Lower leg skin (tissue), 4 donors: Measurements from ENCODE around the gene ASS1. TPM values are rescaled to one million over a fixed set of nuclear protein-coding genes. Genes with fewer than 3 reads are reported as not detected.

Source experiments
- DNase-seq, 2 donors: peaks; one replicate each; pipeline ENCODE4 v3.0.0-alpha.2; 2019; ENCODE audit warnings: low spot score in 2 of 2
- H3K4me3 ChIP-seq: fragments of 200-600 bp; sonication (generic); 2 replicates; pipeline ENCODE4 v1.5.1; 2017; ENCODE audit warnings: mild to moderate bottlenecking, low read depth; ENCODE audit not compliant: poor library complexity, severe bottlenecking
- POLR2A ChIP-seq, 2 donors: fragments of 450-650 bp; IDR thresholded peaks; one replicate each; pipeline ENCODE4 v1.6.1; 2016 to 2017; ENCODE audit warnings: antibody characterized with exemption in 2 of 2, mild to moderate bottlenecking in 1 of 2, moderate library complexity in 1 of 2
- WGBS, 2 donors: methylation state at CpG; one replicate each; pipeline ENCODE4 v1.1.5; 2018; 5-methylcytosine and 5-hydroxymethylcytosine counted together
- intact Hi-C: fragments of 100-400 bp; cut with DNase I; formaldehyde crosslinking; loops from one replicate; pipeline ENCODE4 v1.15.0; 2023; ENCODE audit warnings: low total_unique reads
- total RNA-seq, 4 donors: library from RNA; depleted of rRNA; stranded (reverse); fragments of >200 nt; gene quantifications; one replicate each; pipeline ENCODE4 v1.1.0, GENCODE V29; 2016
- TF ChIP-seq, protein P1 (sequence below), 3 donors: fragments of 450-650 bp; IDR thresholded peaks; one replicate each; pipeline ENCODE4 v1.5.1; 2016; ENCODE audit warnings: antibody characterized with exemption in 3 of 3, mild to moderate bottlenecking in 3 of 3, moderate library complexity in 2 of 3

ASS1 gene
- total RNA-seq, 4 donors from 2014 or later = 98.7 to 104 (median 103) TPM

DNA sequence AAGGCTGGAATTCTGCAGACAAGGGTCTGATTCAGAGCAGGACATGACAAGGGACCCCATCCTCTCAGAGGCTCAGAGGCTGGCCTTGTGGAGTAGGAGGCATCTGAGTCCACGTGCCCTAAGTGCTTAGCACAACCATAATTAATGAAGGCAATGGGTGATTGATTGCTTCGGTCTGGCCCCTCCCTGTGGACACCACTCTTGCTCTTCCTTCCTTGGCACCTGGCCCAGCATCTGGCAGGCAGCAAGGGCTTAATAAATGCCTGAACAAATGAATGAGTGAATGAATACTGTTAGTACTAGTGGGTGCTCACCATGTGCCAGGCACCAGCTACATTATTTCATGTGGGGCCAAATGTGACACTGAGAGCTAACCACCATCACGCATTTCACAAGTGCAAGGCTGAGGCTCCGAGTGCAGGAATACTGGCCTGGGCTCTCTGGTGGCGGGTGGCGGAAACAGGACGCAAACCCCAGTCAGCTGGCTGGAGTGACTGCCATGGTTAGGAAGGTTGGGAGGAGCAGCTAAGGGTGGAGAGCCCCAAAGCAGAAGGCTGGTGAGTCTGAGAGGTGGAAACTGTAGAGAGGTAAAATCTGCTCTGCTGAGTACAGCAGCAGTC, 53.6 kb downstream of the ASS1 start:
- TF ChIP-seq POLR2A (IDR thresholded peaks at IDR 0.05) = no peak
- TF ChIP-seq, protein P1, sequence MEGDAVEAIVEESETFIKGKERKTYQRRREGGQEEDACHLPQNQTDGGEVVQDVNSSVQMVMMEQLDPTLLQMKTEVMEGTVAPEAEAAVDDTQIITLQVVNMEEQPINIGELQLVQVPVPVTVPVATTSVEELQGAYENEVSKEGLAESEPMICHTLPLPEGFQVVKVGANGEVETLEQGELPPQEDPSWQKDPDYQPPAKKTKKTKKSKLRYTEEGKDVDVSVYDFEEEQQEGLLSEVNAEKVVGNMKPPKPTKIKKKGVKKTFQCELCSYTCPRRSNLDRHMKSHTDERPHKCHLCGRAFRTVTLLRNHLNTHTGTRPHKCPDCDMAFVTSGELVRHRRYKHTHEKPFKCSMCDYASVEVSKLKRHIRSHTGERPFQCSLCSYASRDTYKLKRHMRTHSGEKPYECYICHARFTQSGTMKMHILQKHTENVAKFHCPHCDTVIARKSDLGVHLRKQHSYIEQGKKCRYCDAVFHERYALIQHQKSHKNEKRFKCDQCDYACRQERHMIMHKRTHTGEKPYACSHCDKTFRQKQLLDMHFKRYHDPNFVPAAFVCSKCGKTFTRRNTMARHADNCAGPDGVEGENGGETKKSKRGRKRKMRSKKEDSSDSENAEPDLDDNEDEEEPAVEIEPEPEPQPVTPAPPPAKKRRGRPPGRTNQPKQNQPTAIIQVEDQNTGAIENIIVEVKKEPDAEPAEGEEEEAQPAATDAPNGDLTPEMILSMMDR (IDR thresholded peaks at IDR 0.05) = no peak
- DNase-seq = no peak
- no peak overlapping the region for H3K4me3 ChIP-seq
- intact Hi-C loops = no loop called here
- 73 to 79% methylated on average over 7 of the region's 7 CpGs for WGBS, 2 donors

DNA sequence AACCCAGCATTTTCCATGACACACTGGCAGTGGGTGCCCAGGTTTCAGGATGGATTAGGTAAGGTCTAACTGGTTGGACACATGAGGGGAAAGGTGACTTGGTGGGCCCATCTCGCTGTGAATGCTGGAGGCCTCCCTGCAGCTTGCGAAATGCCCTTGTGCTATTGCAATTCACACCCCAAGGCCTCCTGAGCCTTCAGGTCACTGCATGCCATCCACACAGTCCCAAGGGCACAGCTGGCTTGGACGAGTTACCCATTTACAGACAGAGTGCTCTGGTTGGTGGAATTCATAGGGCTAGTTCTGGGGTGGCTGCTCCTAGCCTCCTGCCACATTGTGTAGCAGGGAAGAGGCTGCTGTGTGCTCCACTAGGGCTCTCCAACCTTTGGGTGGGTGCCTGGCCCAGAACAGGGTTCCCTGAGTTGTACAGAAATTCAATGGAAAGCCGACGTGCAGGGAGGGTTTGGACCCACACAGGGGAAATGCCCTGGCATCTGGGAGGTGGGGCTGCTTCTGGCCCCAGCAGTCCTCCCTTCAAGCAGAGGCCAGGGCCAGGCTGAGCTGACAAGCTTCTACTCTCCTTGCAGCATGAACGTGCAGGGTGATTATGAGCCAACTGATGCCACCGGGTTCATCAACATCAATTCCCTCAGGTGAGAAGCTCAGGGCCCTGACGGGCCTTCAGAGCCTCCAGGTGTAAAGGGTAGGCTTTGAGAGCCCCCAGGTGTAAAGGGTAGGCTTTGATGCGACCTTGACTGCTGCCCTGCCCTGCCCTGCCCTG, 54.3 kb downstream of the ASS1 start:
- no peak for DNase-seq
- intact Hi-C loops = no loop called here
- H3K4me3 ChIP-seq = no peak overlapping the region
- WGBS, 2 donors = 75 to 76% methylated on average over 9 of the region's 9 CpGs
- TF ChIP-seq, protein P1 (IDR thresholded peaks at IDR 0.05) = no peak
- TF ChIP-seq POLR2A (IDR thresholded peaks at IDR 0.05) = no peak

DNA sequence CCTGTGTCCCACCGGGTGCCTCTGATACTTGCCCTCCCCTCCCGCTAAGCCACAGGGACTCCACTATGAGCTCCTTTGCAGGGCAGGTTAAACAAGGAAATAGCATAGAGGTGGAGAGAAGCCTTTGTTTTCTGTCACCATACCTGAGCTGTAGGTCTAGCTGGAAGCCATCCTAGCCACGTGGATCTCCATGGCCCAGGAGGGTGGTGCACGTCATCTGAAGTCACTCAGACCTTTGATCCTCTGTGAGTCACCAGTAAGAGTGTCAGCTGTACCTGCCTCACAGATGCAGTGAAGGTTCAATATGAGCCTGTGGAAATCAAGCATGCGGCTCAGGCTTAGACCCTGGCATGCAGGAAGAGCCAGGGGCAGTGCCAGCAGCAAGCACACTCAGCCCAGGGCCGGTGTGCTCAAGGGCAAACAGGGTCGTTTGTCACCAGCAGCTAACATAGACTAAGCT, 55.1 kb downstream of the ASS1 start:
- TF ChIP-seq, protein P1 (IDR thresholded peaks at IDR 0.05) = no peak
- TF ChIP-seq POLR2A (IDR thresholded peaks at IDR 0.05) = no peak
- no peak overlapping the region for H3K4me3 ChIP-seq
- WGBS, 2 donors = 60 to 66% methylated on average over 7 of the region's 7 CpGs
- intact Hi-C loops = no loop called here
- DNase-seq = no peak

DNA sequence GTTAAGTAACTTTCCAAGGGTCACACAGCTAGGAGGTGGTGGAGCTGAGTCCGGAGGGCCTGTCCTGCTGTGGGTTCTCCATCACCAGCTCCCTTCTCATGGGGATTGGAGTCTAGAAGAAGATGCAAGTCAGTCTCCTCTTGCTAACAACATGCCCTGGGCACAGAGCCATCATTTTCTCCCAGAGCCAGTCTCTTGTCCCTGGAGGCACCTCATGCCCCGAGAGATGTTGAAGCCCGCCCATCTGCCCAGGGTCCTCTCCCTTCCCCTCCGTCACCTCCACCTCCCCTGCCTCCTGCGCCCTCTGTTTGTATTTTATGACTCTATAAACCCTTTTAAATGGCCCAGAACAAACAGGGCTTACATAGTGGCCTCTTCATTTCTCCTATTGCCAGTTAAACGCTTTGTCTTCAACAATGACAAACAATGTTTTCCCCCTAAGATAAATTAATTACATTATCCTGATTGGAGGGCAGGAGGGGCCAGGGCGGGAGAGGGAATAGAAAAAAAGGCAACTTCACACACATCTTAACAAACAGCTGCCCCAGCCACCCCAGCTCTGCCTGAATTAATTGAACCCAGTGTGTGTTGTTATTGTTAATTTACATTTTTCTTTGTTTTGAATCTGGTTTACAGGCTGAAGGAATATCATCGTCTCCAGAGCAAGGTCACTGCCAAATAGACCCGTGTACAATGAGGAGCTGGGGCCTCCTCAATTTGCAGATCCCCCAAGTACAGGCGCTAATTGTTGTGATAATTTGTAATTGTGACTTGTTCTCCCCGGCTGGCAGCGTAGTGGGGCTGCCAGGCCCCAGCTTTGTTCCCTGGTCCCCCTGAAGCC, 55.8 kb downstream of the ASS1 start:
- TF ChIP-seq, protein P1 (IDR thresholded peaks at IDR 0.05) = no peak
- TF ChIP-seq POLR2A (IDR thresholded peaks at IDR 0.05) = no peak
- H3K4me3 ChIP-seq = no peak overlapping the region
- intact Hi-C loops = no loop called here
- 74 to 77% methylated on average over 12 of the region's 12 CpGs for WGBS, 2 donors
- DNase-seq = no peak

DNA sequence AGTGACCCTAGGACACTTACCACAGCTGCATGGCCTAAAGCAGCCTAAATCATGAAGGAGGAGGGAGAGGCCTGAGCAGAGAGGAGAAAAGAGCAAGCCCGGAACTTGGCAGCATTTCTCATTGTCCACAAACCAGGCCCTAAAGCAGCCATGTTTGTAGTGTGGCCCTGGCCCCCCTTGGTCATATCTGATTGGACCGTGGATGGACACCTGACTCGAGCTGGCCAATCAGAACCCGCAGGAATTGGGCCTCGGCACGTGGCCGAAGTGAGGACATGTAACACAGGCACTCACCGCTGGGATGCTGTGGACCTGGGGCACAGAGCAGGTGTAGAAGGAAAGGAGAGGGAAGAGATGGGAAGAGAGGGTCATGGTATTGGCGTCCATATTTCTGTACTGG, 56.9 kb downstream of the ASS1 start:
- TF ChIP-seq, protein P1 (IDR thresholded peaks at IDR 0.05) = no peak
- no peak for TF ChIP-seq POLR2A (IDR thresholded peaks at IDR 0.05)
- no peak overlapping the region for H3K4me3 ChIP-seq
- 92 to 93% methylated on average over 9 of the region's 9 CpGs for WGBS, 2 donors
- no peak for DNase-seq
- intact Hi-C loops = no loop called here
